Left cardiac atrium (tissue), 4 donors: ENCODE data around the gene PTDSS2. TPM values are rescaled to one million over a fixed set of nuclear protein-coding genes. Genes with fewer than 3 reads are reported as not detected.

Experiments
- ATAC-seq, 2 donors: fragments of 200-7000 bp; cut with Tn5 transposase; one replicate each; pipeline ENCODE4 v1.9.1; 2020; ENCODE audit warnings: mild to moderate bottlenecking in 2 of 2, moderate library complexity in 2 of 2
- DNase-seq: peaks from one replicate; pipeline ENCODE4 v3.0.0-alpha.2; 2020
- intact Hi-C, 2 donors: fragments of 100-400 bp; cut with DNase I; formaldehyde crosslinking; loops; one replicate each; pipeline versions ENCODE4 v1.14.1 to v1.15.1; 2022 to 2023
- total RNA-seq, 2 donors: library from RNA; stranded (reverse); fragmentation: NEBNext Ultra II Directional; extraction: Animal tissue kit (Norgen Biotek cat#: 25700); gene quantifications; one replicate each; pipeline ENCODE4 v1.2.1, GENCODE V29; 2021
- donor health status: DM: no; HTN: yes; CAD: no.
- donor health status: DM: no; HTN: yes; CAD: no; lungs with severe emphysema.
- donor health status: DM: yes; HTN: yes; CAD: no.
- donor health status: Dilated cardiomyopathy.

Gene PTDSS2
- total RNA-seq, 2 donors from 2014 or later: 21.5 to 26.5 TPM

- peak in 1 of 2 donors; percentile 47 for ATAC-seq
- intact Hi-C loops: no loop called here
These were observed 7.4 kb upstream of the PTDSS2 start for GRCh38 chr11:442611-443081.

DNA sequence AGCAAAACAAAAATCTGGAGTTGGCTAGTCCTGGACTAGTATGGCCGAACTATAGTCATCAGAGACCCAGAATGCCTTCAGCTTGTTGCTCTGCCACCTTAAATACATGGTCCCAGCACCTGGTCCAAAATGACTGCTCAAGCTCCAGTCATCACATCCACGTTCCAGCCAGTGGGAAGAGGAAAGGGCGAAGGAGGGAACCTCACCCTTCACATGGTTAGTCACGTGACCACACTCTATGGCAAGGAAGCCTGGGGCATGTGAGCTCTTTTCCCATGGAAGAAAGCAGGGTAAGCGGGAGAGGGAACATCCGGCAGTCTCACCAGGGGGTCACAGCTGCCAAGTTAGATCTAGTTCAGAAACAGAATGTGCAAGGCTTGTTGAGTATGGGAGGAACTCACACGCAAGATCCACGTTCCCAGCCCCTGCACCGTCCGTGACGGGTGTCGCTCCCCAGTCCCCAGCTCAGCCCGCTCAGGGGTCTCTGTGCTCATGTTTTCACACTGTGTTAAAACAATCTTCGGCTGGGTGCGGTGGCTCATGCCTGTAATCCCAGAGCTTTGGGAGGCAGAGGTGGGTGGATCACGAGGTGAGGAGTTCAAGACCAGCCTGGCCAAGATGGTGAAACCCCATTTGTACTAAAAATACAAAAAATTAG is 6.4 kb upstream of the PTDSS2 start:
- intact Hi-C loops: no loop called here
- ATAC-seq: no peak
- DNase-seq: peak; percentile 13

More at GRCh38 chr11:442611-443081, 7.4 kb upstream of the PTDSS2 start:
- DNase-seq: peak; percentile 19

DNA sequence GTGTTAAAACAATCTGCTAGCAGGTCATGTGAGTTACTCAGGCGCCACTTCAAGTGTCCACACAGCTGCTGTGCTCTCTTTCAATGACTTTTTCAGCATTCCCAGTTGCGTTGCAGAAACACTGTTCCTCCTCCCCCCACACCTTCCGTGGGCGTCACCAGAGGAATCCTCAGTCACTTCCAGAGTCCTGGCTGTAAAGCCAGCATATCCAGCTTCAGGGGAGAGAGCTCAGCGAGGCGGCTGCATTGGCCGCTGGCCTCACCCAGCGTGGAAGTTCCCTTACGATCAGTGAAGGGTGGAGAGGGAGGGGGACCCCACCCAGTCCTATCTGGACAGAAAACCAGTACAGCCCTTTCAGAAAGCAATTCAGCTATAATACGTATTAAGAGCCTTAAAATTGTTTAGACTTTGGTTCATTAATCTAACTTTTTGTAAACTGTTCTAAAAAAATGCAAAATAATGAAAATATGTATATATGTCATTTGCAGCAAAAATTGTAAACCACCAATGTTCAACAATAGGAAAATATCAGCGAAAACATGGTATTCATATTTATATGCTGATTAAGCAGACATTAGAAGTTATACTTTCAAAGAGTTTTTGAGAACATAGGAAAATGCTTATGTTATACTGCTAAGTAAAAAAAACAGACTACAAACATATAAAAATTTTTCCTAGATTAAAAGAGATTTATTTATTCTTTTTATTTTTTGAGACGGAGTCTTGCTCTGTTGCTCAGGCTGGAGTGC is 5.5 kb upstream of the PTDSS2 start:
- ATAC-seq (no peak), DNase-seq (peak; percentile 61)
- intact Hi-C loops: no loop called here

DNA sequence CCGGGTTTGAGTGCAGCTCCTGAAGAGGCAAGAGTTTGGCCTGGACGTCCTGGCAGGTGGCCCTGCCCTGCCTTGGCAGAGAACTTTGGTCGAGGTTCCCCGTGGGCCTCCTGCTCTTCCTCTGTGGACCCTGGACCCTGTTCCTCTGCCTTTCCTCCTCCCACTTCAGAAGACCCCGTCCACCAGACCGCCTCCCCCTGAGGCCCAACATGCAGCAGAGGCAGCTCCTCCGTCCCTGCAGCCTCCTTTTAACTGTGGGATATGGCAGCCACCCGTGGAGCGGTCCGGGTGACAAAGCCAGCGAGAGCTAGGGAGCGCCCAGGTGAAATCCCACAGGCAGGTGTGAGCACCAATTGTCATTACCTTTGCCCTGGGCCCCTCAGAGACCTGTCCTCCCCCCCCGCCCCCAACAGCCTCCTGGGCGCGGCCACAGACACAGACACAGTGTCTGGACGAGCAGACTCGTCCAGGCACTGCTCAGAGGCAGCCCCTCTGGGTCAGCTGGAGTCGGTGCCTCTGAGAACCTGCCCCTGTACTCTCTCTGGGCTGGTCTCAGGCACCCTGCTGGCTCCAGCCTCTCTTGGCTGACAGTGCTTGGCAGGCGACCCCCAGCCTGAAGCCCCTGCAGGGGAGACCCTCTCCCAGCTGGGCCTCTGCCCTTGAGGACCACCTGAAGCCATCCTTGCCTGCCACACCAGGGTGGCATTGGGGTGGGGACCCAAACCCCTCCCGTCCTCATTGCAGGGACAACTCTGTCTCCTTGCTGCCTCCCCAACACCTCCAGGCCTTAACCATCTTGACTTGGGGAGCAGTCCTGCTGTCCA is 4.1 kb upstream of the PTDSS2 start:
- ATAC-seq (no peak), DNase-seq (peak; percentile 20)
- intact Hi-C loops: no loop called here

GRCh38 chr11:446891-447290 is 3.2 kb upstream of the PTDSS2 start:
- DNase-seq: no peak
- no peak for ATAC-seq
- intact Hi-C loops: no loop called here

DNA sequence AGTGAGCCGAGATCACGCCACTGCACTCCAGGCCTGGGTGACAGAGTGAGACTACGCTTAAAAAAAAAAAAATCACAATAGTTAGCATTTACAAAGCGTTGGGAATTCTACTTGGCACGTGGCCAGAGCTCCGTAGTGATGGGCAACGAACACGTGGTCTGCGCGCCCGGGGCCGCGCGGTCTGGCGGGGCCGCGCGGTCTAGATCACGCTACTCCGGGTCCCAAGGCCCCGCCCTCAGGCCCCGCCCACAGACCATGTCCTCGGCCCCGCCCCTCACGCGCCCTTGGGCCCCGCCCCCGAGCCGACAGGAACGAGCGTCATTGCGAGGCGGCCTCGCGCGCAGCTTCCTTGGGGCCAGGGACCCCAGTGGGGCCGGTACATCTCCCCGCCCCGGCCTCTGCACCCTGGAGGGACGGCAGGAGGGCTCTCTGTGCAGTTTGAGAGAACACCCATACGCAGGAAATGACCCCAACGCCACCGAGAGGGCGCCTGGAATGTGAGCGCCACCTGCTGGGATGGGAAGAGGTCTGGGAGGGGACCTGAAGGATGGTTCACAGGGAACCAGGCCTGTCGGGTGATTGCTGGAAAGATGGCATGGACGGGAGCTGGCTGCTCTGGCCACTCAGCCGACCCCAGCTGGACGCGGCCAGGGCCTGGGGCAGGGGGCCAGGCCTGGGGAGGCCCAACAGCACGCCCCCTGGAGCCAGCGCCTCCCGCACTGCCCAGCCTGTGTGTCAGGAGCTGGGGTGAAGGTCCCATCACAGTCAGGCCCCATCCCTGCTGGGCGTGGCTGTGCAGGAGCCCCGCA is 2.0 kb upstream of the PTDSS2 start:
- ATAC-seq (peak; percentile 85 to 89), DNase-seq (peak; percentile 97)
- intact Hi-C loops: loop anchor here in 1 of 2 donors (1.0 to 2.0 kb wide), 2 partner anchors 31 to 58 kb away; no protein-coding TSS in a partner anchor

GRCh38 chr11:450809-451451 is 851 bp downstream of the PTDSS2 start:
- DNase-seq (peak; percentile 64), ATAC-seq (peak; percentile 1 to 16)
- intact Hi-C loops: loop anchor here in 1 of 2 donors (10.0 kb wide), 1 partner anchor 146 kb away; the partner anchor contains the start of gene IFITM2

- ATAC-seq: no peak
- DNase-seq: no peak
- intact Hi-C loops: loop anchor here in 1 of 2 donors (10.0 kb wide), 1 partner anchor 147 kb away; the partner anchor contains the start of gene IFITM2
These were observed 1.7 kb downstream of the PTDSS2 start for GRCh38 chr11:451738-452137.

- ATAC-seq: no peak
- intact Hi-C loops: loop anchor here in 1 of 2 donors (10.0 kb wide), 1 partner anchor 147 kb away; the partner anchor contains the start of gene IFITM2
- no peak for DNase-seq
These were observed 2.2 kb downstream of the PTDSS2 start for GRCh38 chr11:452203-452744.

DNA sequence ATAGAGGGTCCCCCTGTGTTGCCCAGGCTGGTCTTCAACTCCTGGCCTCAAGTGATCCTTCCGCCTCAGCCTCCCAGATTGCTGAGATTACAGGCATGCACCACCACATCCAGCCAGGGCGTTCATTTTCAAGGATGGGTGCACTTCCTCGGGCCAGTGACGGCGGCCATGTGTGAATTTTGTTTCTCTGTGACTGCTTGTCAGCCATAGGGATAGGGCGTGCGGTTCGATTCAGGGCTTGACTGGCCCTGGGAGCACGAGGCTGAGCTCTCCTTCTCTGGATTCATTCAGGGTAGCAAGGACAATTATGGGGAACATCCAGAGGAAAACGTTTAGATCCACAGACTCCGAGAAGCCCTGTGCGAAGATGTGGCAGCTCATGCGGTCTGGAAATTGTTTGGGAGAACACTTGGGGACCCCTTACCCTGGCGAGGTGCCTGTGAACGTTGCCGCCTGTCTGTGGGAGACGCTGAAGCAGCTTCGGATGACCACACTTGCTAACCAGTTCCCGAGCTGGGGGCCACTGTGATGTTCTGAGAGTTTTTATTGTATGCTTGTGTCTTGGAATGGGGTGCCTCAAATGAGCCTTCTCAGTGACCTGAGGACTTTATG is 2.9 kb downstream of the PTDSS2 start:
- no peak for DNase-seq
- ATAC-seq: no peak
- intact Hi-C loops: loop anchor here in 1 of 2 donors (10.0 kb wide), 1 partner anchor 148 kb away; the partner anchor contains the start of gene IFITM2

DNA sequence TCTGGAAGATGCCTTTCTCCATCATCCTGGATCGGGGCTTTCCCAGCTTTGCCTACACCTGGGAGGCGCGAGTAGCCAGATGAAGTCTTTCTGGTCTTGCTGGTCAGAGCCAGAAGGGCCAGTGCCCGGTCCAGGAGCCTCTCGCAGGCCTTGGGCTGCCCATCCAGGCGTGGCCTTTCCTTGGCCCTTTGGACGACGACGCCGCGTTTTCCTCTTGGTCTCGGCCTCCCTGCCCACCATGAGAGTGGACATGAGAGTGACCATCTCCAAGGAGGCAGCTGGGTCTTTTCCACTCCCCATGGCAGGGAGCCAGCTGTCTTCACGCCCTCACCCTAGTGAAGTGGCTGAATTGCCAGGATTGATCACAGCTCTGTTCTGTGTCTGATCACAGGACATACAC is 3.5 kb downstream of the PTDSS2 start:
- intact Hi-C loops: loop anchor here in 1 of 2 donors (10.0 kb wide), 1 partner anchor 149 kb away; the partner anchor contains the start of gene IFITM2

GRCh38 chr11:454043-454442 is 4.0 kb downstream of the PTDSS2 start:
- DNase-seq (no peak), ATAC-seq (no peak)
- intact Hi-C loops: loop anchor here in 1 of 2 donors (10.0 kb wide), 1 partner anchor 149 kb away; the partner anchor contains the start of gene IFITM2

More for the DNA sequence above, 3.5 kb downstream of the PTDSS2 start:
- DNase-seq (no peak), ATAC-seq (no peak)

DNA sequence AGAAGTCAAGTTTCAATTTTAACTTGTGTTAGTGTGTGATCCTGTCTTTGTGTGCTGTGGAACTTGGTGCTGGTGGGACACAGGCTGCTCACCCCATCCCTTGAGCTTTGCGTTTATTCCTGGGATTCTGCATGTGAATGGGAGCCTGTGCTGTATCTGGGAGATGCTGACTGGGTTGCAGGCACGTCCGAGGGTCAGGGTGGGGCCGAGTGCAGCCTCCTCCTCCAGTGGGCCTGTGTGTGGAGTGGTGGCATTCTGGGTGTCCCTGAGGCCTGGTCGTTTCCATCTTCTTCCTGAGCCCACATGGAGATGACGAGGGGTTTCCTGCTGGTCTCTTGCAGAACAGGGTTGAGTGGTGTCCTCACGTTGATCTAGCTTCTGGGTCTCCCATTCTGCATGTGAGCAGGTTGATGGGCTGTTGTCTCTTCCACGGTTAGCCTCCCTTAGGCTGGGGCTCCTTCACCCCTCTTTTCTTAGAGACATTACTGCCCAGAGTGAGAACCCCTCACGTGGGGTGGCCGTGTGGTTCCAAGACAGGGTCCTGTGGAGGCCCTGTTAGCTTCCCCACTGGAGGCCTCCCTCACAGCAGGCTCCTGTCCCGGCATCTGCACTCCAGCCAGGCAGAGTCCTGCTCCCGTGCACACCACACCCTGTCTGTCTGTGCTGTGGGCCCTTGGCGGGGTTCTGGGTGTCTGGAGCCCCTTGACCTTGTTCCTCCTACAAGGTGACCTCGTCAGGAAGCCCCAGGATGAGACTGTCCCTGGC is 4.9 kb downstream of the PTDSS2 start:
- DNase-seq (no peak), ATAC-seq (no peak)
- intact Hi-C loops: loop anchor here in 1 of 2 donors (10.0 kb wide), 1 partner anchor 150 kb away; the partner anchor contains the start of gene IFITM2

- no peak for DNase-seq
- intact Hi-C loops: loop anchor here in 1 of 2 donors (10.0 kb wide), 1 partner anchor 151 kb away; the partner anchor contains the start of gene IFITM2
- peak in 1 of 2 donors; percentile 12 for ATAC-seq
These were observed 5.6 kb downstream of the PTDSS2 start for GRCh38 chr11:455566-456147.

- no peak for ATAC-seq
- DNase-seq: no peak
- intact Hi-C loops: loop anchor here in 1 of 2 donors (10.0 kb wide), 1 partner anchor 152 kb away; the partner anchor contains the start of gene IFITM2
These were observed 6.5 kb downstream of the PTDSS2 start for GRCh38 chr11:456533-456932.
